ENCODE data around the gene COQ10A.

DNA sequence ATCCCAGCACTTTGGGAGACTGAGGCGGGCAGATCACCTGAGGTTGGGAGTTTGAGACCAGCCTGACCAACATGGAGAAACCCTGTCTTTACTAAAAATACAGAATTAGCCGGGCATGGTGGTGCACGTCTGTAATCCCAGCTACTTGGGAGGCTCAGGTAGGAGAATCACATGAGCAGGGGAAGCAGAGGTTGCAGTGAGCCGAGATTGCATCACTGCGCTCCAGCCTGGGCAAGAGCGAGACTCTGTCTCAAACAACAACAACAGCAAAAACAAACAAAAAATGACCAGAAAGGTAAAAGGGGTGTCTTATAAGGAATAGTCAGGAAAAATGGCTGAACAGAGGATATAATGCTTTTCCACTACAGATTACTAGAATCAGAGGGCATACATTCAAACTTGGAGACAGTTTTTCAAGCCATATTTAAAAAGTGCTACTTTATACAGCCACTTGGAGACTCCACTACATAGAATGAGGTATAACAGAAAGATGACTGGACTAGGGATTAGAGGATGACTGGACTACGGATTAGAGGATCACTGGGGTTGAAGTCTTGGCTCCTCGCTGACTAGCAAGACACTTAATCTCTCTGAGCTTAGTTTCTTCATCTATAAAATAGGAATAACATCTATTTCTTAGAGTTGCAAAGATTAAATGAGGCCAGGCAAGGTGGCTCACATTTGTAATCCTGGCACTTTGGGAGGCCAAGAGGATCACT lies 38.3 kb downstream of the COQ10A start:
- TF ChIP-seq POLR2A (IDR thresholded peaks at IDR 0.05) (no peak), POLR2AphosphoS5 (IDR thresholded peaks at IDR 0.05) (no peak)
- TF ChIP-seq, protein P1, sequence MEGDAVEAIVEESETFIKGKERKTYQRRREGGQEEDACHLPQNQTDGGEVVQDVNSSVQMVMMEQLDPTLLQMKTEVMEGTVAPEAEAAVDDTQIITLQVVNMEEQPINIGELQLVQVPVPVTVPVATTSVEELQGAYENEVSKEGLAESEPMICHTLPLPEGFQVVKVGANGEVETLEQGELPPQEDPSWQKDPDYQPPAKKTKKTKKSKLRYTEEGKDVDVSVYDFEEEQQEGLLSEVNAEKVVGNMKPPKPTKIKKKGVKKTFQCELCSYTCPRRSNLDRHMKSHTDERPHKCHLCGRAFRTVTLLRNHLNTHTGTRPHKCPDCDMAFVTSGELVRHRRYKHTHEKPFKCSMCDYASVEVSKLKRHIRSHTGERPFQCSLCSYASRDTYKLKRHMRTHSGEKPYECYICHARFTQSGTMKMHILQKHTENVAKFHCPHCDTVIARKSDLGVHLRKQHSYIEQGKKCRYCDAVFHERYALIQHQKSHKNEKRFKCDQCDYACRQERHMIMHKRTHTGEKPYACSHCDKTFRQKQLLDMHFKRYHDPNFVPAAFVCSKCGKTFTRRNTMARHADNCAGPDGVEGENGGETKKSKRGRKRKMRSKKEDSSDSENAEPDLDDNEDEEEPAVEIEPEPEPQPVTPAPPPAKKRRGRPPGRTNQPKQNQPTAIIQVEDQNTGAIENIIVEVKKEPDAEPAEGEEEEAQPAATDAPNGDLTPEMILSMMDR (IDR thresholded peaks at IDR 0.05) = no peak
